Measurements from ENCODE around the gene GRM7.

DNA sequence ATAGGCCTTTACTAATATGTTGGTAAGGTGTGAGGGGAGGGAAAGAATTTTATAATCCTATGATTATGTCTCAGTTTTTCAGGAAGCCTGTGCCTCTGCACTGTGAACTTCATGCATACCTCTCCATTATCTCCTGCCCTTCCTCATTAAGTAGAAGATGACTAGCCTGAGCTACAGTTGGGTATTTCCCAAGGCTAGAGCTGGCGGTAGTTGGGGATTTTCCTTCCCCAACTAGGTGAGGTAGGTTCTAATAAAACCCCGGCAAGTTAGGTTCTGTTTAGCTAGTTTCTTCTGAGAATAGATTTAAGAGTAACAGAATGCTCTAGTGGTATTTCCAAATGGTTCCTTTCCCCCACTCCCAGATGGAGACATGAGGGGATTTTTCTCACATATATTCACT, 414.5 kb downstream of the GRM7 start:
- TF ChIP-seq, protein P1, sequence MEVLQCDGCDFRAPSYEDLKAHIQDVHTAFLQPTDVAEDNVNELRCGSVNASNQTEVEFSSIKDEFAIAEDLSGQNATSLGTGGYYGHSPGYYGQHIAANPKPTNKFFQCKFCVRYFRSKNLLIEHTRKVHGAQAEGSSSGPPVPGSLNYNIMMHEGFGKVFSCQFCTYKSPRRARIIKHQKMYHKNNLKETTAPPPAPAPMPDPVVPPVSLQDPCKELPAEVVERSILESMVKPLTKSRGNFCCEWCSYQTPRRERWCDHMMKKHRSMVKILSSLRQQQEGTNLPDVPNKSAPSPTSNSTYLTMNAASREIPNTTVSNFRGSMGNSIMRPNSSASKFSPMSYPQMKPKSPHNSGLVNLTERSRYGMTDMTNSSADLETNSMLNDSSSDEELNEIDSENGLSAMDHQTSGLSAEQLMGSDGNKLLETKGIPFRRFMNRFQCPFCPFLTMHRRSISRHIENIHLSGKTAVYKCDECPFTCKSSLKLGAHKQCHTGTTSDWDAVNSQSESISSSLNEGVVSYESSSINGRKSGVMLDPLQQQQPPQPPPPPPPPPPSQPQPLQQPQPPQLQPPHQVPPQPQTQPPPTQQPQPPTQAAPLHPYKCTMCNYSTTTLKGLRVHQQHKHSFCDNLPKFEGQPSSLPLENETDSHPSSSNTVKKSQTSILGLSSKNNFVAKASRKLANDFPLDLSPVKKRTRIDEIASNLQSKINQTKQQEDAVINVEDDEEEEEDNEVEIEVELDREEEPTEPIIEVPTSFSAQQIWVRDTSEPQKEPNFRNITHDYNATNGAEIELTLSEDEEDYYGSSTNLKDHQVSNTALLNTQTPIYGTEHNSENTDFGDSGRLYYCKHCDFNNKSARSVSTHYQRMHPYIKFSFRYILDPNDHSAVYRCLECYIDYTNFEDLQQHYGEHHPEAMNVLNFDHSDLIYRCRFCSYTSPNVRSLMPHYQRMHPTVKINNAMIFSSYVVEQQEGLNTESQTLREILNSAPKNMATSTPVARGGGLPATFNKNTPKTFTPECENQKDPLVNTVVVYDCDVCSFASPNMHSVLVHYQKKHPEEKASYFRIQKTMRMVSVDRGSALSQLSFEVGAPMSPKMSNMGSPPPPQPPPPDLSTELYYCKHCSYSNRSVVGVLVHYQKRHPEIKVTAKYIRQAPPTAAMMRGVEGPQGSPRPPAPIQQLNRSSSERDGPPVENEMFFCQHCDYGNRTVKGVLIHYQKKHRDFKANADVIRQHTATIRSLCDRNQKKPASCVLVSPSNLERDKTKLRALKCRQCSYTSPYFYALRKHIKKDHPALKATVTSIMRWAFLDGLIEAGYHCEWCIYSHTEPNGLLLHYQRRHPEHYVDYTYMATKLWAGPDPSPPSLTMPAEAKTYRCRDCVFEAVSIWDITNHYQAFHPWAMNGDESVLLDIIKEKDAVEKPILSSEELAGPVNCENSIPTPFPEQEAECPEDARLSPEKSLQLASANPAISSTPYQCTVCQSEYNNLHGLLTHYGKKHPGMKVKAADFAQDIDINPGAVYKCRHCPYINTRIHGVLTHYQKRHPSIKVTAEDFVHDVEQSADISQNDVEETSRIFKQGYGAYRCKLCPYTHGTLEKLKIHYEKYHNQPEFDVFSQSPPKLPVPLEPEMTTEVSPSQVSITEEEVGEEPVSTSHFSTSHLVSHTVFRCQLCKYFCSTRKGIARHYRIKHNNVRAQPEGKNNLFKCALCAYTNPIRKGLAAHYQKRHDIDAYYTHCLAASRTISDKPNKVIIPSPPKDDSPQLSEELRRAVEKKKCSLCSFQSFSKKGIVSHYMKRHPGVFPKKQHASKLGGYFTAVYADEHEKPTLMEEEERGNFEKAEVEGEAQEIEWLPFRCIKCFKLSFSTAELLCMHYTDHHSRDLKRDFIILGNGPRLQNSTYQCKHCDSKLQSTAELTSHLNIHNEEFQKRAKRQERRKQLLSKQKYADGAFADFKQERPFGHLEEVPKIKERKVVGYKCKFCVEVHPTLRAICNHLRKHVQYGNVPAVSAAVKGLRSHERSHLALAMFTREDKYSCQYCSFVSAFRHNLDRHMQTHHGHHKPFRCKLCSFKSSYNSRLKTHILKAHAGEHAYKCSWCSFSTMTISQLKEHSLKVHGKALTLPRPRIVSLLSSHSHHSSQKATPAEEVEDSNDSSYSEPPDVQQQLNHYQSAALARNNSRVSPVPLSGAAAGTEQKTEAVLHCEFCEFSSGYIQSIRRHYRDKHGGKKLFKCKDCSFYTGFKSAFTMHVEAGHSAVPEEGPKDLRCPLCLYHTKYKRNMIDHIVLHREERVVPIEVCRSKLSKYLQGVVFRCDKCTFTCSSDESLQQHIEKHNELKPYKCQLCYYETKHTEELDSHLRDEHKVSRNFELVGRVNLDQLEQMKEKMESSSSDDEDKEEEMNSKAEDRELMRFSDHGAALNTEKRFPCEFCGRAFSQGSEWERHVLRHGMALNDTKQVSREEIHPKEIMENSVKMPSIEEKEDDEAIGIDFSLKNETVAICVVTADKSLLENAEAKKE (CRISPR knock-in tag; IDR thresholded peaks at IDR 0.05): no peak
- TF ChIP-seq, protein P2, sequence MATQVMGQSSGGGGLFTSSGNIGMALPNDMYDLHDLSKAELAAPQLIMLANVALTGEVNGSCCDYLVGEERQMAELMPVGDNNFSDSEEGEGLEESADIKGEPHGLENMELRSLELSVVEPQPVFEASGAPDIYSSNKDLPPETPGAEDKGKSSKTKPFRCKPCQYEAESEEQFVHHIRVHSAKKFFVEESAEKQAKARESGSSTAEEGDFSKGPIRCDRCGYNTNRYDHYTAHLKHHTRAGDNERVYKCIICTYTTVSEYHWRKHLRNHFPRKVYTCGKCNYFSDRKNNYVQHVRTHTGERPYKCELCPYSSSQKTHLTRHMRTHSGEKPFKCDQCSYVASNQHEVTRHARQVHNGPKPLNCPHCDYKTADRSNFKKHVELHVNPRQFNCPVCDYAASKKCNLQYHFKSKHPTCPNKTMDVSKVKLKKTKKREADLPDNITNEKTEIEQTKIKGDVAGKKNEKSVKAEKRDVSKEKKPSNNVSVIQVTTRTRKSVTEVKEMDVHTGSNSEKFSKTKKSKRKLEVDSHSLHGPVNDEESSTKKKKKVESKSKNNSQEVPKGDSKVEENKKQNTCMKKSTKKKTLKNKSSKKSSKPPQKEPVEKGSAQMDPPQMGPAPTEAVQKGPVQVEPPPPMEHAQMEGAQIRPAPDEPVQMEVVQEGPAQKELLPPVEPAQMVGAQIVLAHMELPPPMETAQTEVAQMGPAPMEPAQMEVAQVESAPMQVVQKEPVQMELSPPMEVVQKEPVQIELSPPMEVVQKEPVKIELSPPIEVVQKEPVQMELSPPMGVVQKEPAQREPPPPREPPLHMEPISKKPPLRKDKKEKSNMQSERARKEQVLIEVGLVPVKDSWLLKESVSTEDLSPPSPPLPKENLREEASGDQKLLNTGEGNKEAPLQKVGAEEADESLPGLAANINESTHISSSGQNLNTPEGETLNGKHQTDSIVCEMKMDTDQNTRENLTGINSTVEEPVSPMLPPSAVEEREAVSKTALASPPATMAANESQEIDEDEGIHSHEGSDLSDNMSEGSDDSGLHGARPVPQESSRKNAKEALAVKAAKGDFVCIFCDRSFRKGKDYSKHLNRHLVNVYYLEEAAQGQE (IDR thresholded peaks at IDR 0.05; ENCODE audit: unreplicated experiment): no peak
- TF ChIP-seq, protein P3, sequence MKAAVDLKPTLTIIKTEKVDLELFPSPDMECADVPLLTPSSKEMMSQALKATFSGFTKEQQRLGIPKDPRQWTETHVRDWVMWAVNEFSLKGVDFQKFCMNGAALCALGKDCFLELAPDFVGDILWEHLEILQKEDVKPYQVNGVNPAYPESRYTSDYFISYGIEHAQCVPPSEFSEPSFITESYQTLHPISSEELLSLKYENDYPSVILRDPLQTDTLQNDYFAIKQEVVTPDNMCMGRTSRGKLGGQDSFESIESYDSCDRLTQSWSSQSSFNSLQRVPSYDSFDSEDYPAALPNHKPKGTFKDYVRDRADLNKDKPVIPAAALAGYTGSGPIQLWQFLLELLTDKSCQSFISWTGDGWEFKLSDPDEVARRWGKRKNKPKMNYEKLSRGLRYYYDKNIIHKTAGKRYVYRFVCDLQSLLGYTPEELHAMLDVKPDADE (IDR thresholded peaks at IDR 0.05): no peak
- TF ChIP-seq, protein P4, sequence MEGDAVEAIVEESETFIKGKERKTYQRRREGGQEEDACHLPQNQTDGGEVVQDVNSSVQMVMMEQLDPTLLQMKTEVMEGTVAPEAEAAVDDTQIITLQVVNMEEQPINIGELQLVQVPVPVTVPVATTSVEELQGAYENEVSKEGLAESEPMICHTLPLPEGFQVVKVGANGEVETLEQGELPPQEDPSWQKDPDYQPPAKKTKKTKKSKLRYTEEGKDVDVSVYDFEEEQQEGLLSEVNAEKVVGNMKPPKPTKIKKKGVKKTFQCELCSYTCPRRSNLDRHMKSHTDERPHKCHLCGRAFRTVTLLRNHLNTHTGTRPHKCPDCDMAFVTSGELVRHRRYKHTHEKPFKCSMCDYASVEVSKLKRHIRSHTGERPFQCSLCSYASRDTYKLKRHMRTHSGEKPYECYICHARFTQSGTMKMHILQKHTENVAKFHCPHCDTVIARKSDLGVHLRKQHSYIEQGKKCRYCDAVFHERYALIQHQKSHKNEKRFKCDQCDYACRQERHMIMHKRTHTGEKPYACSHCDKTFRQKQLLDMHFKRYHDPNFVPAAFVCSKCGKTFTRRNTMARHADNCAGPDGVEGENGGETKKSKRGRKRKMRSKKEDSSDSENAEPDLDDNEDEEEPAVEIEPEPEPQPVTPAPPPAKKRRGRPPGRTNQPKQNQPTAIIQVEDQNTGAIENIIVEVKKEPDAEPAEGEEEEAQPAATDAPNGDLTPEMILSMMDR (conservative IDR thresholded peaks at IDR 0.05; ENCODE audit: low read depth in 2 of 2): no peak
- no peak for TF ChIP-seq POLR2AphosphoS5 (IDR thresholded peaks at IDR 0.05; ENCODE audit: low read depth)
- TF ChIP-seq EZH2phosphoT487 (IDR thresholded peaks at IDR 0.05; ENCODE audit: unreplicated experiment): no peak
